ENCODE measurements around the gene GRK4.

Gene GRK4

DNA sequence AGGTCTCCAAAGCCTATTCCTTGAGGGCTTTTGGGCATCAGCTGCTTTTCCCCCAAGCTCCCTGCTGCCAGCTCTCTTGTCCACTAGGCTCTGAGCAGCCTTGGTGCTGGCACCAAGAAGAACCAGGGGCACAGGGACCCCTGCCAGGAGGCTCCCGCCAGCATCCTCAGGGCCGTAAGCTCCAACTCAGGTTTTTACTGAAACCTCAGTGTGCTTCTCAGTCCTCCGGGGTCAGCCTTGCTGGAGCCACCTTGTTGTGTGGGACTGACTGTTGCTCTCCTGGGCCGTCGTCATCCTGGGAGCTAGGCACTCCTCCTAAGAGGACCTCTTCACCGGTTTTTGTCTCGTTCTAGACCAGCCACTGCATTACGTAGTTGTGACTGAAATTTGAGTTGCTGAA, 39.1 kb upstream of the GRK4 start:
- no peaks in the 10 kb centered on the region for H3K27me3 ChIP-seq (ENCODE audit: control insufficient read depth, insufficient read depth, low read length, poor library complexity, severe bottlenecking)
- H3K9me3 ChIP-seq (ENCODE audit: control insufficient read depth, low read length), result no peaks in the 10 kb centered on the region
- WGBS, 2 experiments, result 91 to 92% methylated on average over 8 of the region's 8 CpGs
- H3K36me3 ChIP-seq (ENCODE audit: control insufficient read depth, insufficient read depth, low read length), result peaks cover 34% of the 10 kb centered on the region
- H3K4me3 ChIP-seq (ENCODE audit: insufficient read depth, low read depth, low read length), result no peak overlapping the region
- H3K4me1 ChIP-seq (ENCODE audit: control insufficient read depth, insufficient read depth, low read length), result peaks cover 7% of the 10 kb centered on the region
- no peak overlapping the region for H3K27ac ChIP-seq (ENCODE audit: insufficient read depth, low read depth, low read length, poor library complexity, severe bottlenecking)

DNA sequence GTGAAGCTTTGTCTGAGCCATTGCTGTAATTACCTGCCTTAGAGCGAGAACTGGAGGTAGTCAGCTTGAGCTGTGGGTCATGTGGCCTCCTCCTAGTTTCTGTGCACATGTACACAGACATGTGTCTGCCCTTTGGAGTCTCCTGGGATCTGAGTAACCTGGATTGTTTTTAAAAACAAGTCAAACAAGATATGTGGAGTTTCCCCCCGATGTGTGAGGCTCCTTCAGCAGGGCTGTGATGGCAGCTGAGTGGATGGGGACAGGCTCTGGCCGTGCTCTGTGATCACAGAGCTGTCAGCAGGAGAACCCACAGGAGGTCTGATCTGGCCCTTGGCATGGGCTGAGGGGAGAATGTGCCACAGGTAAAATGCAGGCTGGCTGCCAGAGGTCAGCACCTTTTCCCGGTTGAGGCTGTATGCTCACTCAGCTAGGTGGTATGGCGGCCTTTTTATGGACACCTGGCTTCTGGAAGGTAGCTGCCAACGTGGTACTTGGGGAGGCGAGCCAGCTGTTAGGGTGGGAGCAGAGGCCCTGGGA, 38.5 kb upstream of the GRK4 start:
- peaks cover 30% of the 10 kb centered on the region for H3K36me3 ChIP-seq (ENCODE audit: control insufficient read depth, insufficient read depth, low read length)
- WGBS, 2 experiments, result 94 to 95% methylated on average over 7 of the region's 7 CpGs

DNA sequence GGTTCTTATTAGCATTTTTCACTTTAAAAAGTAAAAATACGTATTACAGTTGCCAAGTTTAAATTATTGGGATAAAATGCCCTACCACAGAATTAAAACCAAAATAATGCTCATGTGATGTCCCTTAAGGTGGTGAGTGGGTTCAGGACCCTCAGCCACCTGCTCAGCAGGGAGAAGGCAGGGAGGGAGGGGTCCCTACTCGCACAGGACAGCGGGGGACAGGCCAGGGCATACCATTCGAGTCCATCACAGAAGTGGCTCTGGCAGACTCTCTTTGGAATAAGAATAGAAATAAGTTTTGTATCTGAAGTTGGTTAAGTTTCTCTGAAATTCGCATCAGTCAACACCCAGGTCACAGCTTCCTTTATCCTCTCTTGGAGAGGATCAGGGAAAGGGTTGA, 37.9 kb upstream of the GRK4 start:
- no peak overlapping the region for H3K27ac ChIP-seq (ENCODE audit: insufficient read depth, low read depth, low read length, poor library complexity, severe bottlenecking)
- H3K36me3 ChIP-seq (ENCODE audit: control insufficient read depth, insufficient read depth, low read length), result peaks cover 28% of the 10 kb centered on the region
- no peaks in the 10 kb centered on the region for H3K27me3 ChIP-seq (ENCODE audit: control insufficient read depth, insufficient read depth, low read length, poor library complexity, severe bottlenecking)
- 90 to 96% methylated on average over 4 to 5 of the region's 5 CpGs for WGBS, 2 experiments
- H3K9me3 ChIP-seq (ENCODE audit: control insufficient read depth, low read length), result no peaks in the 10 kb centered on the region
- H3K4me1 ChIP-seq (ENCODE audit: control insufficient read depth, insufficient read depth, low read length), result peaks cover 7% of the 10 kb centered on the region
- no peak overlapping the region for H3K4me3 ChIP-seq (ENCODE audit: insufficient read depth, low read depth, low read length)

More for the DNA sequence above, 38.5 kb upstream of the GRK4 start:
- H3K4me3 ChIP-seq (ENCODE audit: insufficient read depth, low read depth, low read length), result no peak overlapping the region
- H3K27ac ChIP-seq (ENCODE audit: insufficient read depth, low read depth, low read length, poor library complexity, severe bottlenecking), result no peak overlapping the region
- H3K4me1 ChIP-seq (ENCODE audit: control insufficient read depth, insufficient read depth, low read length), result peaks cover 7% of the 10 kb centered on the region
- no peaks in the 10 kb centered on the region for H3K27me3 ChIP-seq (ENCODE audit: control insufficient read depth, insufficient read depth, low read length, poor library complexity, severe bottlenecking)
- no peaks in the 10 kb centered on the region for H3K9me3 ChIP-seq (ENCODE audit: control insufficient read depth, low read length)

DNA sequence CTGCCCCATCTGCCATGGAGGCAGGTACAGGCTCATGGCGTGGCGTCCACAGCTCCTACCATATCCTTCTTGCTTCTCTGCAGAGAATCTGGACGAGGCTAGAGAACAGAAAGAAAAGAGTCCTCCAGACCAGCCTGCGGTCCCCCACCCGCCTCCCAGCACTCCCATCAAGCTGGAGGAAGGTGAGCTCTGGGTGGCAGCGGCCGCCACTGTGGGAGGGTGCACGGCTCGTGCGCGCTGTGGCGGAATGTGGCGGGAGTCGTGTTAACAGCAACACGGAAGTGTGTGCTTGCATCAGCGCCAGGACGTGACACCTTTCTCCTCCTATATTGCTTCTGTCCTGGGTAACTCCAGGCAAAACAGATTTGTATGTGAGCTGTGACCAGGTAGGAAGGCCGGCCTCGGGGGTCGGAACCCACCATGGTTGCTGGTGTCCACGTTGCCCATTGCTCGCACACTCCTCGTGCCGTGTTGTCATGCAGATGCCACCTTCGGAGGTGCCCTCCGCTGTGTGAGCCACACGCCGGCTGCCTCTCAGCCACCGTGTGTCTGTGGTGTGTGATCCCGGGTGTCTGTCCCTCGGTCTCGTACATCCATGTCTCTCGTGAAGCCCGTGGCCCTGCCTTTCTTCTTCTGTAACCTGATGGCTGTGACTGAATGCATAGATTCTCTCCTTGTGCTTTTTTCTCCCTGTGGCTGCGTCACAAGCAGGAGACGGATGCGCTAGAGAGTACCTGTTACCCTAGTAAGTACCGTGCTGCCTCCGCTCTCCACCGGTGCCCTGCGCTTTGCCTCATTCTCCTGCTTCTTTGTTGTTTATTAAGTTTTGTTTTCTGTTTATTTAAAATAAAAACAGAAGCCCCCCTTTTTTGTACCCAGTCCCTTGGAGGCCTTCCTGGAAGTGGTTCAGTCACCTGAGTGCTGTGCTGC, 37.2 kb upstream of the GRK4 start:
- Histone ChIP-seq H3K9me3 (ENCODE audit: control insufficient read depth, low read length) (no peaks in the 10 kb centered on the region), H3K36me3 (ENCODE audit: control insufficient read depth, insufficient read depth, low read length) (peaks cover 28% of the 10 kb centered on the region), H3K27me3 (ENCODE audit: control insufficient read depth, insufficient read depth, low read length, poor library complexity, severe bottlenecking) (no peaks in the 10 kb centered on the region), H3K27ac (ENCODE audit: insufficient read depth, low read depth, low read length, poor library complexity, severe bottlenecking) (no peak overlapping the region), H3K4me3 (ENCODE audit: insufficient read depth, low read depth, low read length) (no peak overlapping the region), H3K4me1 (ENCODE audit: control insufficient read depth, insufficient read depth, low read length) (peaks cover 7% of the 10 kb centered on the region)
- WGBS, 2 experiments, result 93 to 94% methylated on average over 41 of the region's 41 CpGs

DNA sequence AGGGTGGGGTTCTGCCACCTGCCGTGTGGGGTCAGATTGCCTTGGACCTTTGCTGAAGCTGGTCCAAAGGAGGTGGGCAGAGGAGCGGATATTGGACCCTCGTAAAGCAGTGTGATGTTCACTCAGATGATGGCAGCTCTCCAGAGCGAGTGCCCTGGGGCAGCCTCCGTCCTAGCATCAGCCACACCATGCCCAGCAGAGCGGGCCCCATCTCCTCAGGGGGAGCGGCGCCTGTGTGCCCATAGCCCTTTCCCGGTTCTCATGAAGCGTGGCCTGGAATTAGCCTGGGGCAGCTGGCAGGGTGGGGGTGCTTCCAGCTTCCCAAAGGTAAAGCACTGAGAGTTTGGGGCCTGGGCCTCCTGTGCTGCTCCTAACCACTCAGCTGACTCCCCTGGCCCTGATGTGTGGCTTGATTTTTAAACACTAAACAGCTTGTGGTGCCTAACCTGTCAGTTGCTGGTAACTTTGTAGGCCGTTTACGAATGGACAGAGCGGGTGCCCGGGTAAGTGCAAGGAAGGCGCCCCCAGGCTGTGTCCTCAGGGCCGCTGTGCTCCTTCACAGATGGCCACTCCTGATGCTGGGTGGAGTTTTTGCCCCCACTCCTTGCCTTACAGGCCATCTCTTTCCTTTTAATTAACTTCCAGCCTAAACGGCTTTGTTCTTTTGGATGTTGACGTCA, 36.2 kb upstream of the GRK4 start:
- H3K36me3 ChIP-seq (ENCODE audit: control insufficient read depth, insufficient read depth, low read length), result peaks cover 28% of the 10 kb centered on the region
- H3K27ac ChIP-seq (ENCODE audit: insufficient read depth, low read depth, low read length, poor library complexity, severe bottlenecking), result no peak overlapping the region
- 96% methylated on average over 18 of the region's 18 CpGs for whole genome bisulfite sequencing, 2 experiments
- peaks cover 7% of the 10 kb centered on the region for H3K4me1 ChIP-seq (ENCODE audit: control insufficient read depth, insufficient read depth, low read length)
- no peaks in the 10 kb centered on the region for H3K9me3 ChIP-seq (ENCODE audit: control insufficient read depth, low read length)
- no peak overlapping the region for H3K4me3 ChIP-seq (ENCODE audit: insufficient read depth, low read depth, low read length)
- H3K27me3 ChIP-seq (ENCODE audit: control insufficient read depth, insufficient read depth, low read length, poor library complexity, severe bottlenecking), result no peaks in the 10 kb centered on the region

DNA sequence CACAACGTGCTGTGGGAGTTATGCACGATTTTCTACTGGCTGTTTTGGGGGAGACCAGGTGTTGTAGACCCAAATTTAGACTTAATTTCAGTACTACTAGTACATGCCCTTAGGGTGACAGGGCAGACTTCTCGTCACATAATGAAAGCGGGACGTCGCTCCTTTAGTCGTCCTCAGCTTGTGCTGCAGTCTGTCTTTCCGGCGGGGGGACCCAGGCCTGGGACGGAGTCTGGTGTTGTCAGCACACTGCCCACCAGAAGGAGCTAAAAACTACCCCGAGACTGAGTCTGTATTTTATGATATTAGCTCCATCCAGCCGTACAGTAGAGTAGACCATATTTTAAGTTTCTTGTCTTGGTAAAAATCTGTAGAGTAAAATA, 35.7 kb upstream of the GRK4 start:
- Histone ChIP-seq H3K27ac (ENCODE audit: insufficient read depth, low read depth, low read length, poor library complexity, severe bottlenecking) (no peak overlapping the region), H3K9me3 (ENCODE audit: control insufficient read depth, low read length) (no peaks in the 10 kb centered on the region), H3K4me3 (ENCODE audit: insufficient read depth, low read depth, low read length) (no peak overlapping the region), H3K36me3 (ENCODE audit: control insufficient read depth, insufficient read depth, low read length) (peaks cover 28% of the 10 kb centered on the region), H3K27me3 (ENCODE audit: control insufficient read depth, insufficient read depth, low read length, poor library complexity, severe bottlenecking) (no peaks in the 10 kb centered on the region), H3K4me1 (ENCODE audit: control insufficient read depth, insufficient read depth, low read length) (peaks cover 9% of the 10 kb centered on the region)
- 96 to 97% methylated on average over 12 of the region's 12 CpGs for WGBS, 2 experiments

DNA sequence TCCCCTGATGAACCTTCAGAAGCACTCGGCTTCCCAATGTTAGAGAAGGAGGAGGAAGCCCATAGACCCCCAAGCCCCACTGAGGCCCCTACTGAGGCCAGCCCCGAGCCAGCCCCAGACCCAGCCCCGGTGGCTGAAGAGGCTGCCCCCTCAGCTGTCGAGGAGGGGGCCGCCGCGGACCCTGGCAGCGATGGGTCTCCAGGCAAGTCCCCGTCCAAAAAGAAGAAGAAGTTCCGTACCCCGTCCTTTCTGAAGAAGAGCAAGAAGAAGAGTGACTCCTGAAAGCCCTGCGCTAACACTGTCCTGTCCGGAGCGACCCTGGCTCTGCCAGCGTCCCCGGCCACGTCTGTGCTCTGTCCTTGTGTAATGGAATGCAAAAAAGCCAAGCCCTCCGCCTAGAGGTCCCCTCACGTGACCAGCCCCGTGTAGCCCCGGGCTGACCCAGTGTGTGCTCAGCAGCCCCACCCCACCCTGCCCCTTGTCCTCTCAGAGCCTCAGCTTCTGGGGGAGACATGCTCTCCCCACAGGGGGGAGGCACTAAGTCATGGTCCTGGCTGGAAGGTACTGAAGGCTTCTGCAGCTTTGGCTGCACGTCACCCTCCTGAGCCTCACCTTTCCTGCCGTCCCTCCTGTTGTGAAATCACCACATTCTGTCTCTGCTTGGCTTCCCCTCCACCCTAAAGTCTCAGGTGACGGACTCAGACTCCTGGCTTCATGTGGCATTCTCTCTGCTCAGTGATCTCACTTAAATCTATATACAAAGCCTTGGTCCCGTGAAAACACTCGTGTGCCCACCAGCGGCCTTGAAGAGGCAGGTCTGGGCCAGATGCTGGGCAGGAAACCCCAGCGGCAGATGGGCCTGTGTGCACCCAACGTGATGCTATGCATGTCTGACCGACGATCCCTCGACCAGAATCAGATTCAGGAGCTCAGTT, 34.9 kb upstream of the GRK4 start:
- Histone ChIP-seq H3K4me1 (ENCODE audit: control insufficient read depth, insufficient read depth, low read length) (peaks cover 11% of the 10 kb centered on the region), H3K36me3 (ENCODE audit: control insufficient read depth, insufficient read depth, low read length) (peaks cover 28% of the 10 kb centered on the region), H3K4me3 (ENCODE audit: insufficient read depth, low read depth, low read length) (no peak overlapping the region), H3K27ac (ENCODE audit: insufficient read depth, low read depth, low read length, poor library complexity, severe bottlenecking) (no peak overlapping the region), H3K9me3 (ENCODE audit: control insufficient read depth, low read length) (no peaks in the 10 kb centered on the region), H3K27me3 (ENCODE audit: control insufficient read depth, insufficient read depth, low read length, poor library complexity, severe bottlenecking) (no peaks in the 10 kb centered on the region)
- WGBS, 2 experiments, result 93 to 94% methylated on average over 32 of the region's 32 CpGs

DNA sequence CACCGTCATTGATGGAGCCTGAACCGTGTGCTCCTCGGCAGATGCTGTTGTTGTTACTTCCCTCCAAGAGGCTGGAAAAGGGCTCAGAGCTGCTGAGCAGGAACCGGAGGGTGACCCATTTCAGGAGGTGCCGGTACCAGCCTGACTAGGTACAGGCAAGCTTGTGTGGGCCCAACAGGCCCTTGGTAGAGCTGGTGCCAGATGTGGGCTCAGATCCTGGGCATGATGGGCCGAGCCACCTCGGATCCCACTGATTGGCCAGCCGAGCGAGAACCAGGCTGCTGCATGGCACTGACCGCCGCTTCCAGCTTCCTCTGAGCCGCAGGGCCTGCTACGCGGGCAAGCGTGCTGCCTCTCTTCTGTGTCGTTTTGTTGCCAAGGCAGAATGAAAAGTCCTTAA, 33.9 kb upstream of the GRK4 start:
- no peaks in the 10 kb centered on the region for H3K9me3 ChIP-seq (ENCODE audit: control insufficient read depth, low read length)
- H3K36me3 ChIP-seq (ENCODE audit: control insufficient read depth, insufficient read depth, low read length), result peaks cover 28% of the 10 kb centered on the region
- H3K4me1 ChIP-seq (ENCODE audit: control insufficient read depth, insufficient read depth, low read length), result peaks cover 10% of the 10 kb centered on the region
- no peak overlapping the region for H3K4me3 ChIP-seq (ENCODE audit: insufficient read depth, low read depth, low read length)
- WGBS, 2 experiments, result 91 to 95% methylated on average over 16 of the region's 16 CpGs
- H3K27me3 ChIP-seq (ENCODE audit: control insufficient read depth, insufficient read depth, low read length, poor library complexity, severe bottlenecking), result no peaks in the 10 kb centered on the region
- H3K27ac ChIP-seq (ENCODE audit: insufficient read depth, low read depth, low read length, poor library complexity, severe bottlenecking), result no peak overlapping the region

DNA sequence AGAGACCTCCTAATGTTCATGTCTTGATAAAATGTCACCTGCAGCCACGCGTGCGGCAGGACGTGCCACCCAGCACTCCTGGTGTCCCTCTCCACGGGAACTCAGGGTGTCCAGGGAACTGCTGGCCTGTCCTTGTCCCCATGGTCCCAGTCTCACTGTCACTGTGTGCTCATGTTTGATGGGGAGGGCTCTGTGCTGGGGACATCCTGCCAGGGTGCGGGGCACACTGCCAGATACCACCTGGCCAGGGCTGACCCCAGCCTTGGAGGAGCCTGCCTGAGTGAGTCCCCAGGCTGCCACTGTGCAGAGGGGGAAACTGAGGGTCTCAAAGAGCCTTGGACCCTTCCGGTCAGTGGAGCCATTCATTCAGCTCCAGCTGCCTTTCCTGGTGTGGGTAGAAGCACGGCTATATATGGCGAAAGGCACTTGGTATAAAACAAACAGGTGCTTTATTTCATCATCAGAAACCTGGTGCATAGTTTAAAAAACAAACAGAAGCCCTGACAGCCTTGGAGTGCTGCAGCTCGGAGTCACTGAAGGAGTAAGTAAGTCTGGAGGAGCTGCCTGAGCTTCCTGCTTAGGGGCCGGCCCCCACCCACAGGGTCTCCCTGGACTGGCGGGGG, 33.1 kb upstream of the GRK4 start:
- no peak overlapping the region for H3K4me3 ChIP-seq (ENCODE audit: insufficient read depth, low read depth, low read length)
- H3K27ac ChIP-seq (ENCODE audit: insufficient read depth, low read depth, low read length, poor library complexity, severe bottlenecking), result no peak overlapping the region
- peaks cover 10% of the 10 kb centered on the region for H3K4me1 ChIP-seq (ENCODE audit: control insufficient read depth, insufficient read depth, low read length)
- H3K27me3 ChIP-seq (ENCODE audit: control insufficient read depth, insufficient read depth, low read length, poor library complexity, severe bottlenecking), result no peaks in the 10 kb centered on the region
- peaks cover 28% of the 10 kb centered on the region for H3K36me3 ChIP-seq (ENCODE audit: control insufficient read depth, insufficient read depth, low read length)
- WGBS, 2 experiments, result 95 to 96% methylated on average over 12 of the region's 12 CpGs
- H3K9me3 ChIP-seq (ENCODE audit: control insufficient read depth, low read length), result no peaks in the 10 kb centered on the region

Measured in ectodermal cell (in vitro differentiated cells).